GM10266 (cell line): ENCODE measurements around the gene GPX3.

Experiments used
- DNase-seq: peaks from one replicate; pipeline ENCODE4 v3.0.0; 2012; ENCODE audit errors: extremely low spot score
- CTCF ChIP-seq: IDR thresholded peaks from 2 replicates; pipeline ENCODE4 v1.5.1; 2012; ENCODE audit warnings: mild to moderate bottlenecking, low read depth; ENCODE audit not compliant: control insufficient read depth, insufficient read depth; ENCODE audit errors: missing control alignments

GPX3 gene

GRCh38 chr5:151004499-151004898, 15.9 kb upstream of the GPX3 start:
- no peak for DNase-seq
- no peak for TF ChIP-seq CTCF

GRCh38 chr5:151005187-151005949, 15.0 kb upstream of the GPX3 start:
- no peak for DNase-seq
- TF ChIP-seq CTCF = no peak

GRCh38 chr5:151005950-151006576, 14.3 kb upstream of the GPX3 start:
- no peak for DNase-seq
- TF ChIP-seq CTCF = no peak

- TF ChIP-seq CTCF = no peak
- DNase-seq = no peak
These were observed 13.6 kb upstream of the GPX3 start for GRCh38 chr5:151006704-151007334.

- no peak for TF ChIP-seq CTCF
- DNase-seq = no peak
These were observed 12.8 kb upstream of the GPX3 start for GRCh38 chr5:151007430-151008209.

GRCh38 chr5:151008210-151008491, 12.2 kb upstream of the GPX3 start:
- DNase-seq = no peak
- TF ChIP-seq CTCF = no peak
